Suppressor macrophage treated with lipopolysaccharide for 1 hour (primary cell): ENCODE measurements around the gene KLHDC8A.

Experiments used
- DNase-seq, 3 donors: peaks; one replicate each; pipeline ENCODE4 v3.0.0-alpha.2; 2020 to 2022

KLHDC8A gene

GRCh38 chr1:205294175-205294917 lies 62.4 kb downstream of the KLHDC8A start:
- peak; percentile 60 to 78 (median 77) for DNase-seq

- DNase-seq = no peak
These were observed 63.2 kb downstream of the KLHDC8A start for GRCh38 chr1:205293350-205294074.

GRCh38 chr1:205291596-205291995 lies 65.1 kb downstream of the KLHDC8A start:
- DNase-seq = no peak

- peak; percentile 89 to 93 (median 92) for DNase-seq
These were observed 68.8 kb downstream of the KLHDC8A start for GRCh38 chr1:205287767-205288559.

GRCh38 chr1:205287076-205287475 lies 69.6 kb downstream of the KLHDC8A start:
- DNase-seq = no peak

GRCh38 chr1:205286335-205286950 lies 70.3 kb downstream of the KLHDC8A start:
- DNase-seq = no peak
